ENCODE data around the gene GRK1.

Gene GRK1

DNA sequence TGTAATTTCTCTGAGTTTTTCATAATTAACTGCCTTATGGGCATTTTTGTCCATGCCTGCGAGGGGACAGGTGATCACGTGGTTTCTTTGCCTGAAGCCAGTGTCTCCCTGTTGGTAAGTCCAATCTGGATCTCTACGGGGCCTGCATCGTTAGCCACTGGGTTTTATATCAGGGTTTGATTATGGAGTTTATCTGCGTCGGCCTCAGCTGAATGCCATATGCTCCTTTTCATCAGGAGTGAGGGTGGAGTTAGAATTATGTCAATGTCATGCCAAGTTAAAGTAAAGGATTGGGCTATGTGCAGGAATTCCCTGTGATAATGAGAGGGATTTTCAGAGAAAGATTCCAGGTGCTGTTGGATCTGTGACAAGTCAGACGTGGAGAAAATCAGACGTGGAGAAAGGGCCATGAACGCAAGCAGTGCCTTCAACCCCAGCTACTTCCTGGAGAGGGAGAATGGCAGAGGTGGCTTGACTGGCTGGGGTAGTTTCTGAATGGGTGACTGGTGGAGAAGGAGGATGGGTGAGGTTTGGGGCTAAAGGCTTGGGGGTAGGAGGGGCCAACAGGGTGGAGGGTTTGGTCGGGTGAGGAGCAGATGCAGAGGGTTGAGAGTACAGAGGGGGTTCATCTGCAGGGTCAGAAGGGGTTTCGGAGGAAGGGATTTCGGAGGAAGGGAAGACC lies 116.3 kb downstream of the GRK1 start:
- peak; percentile 3 for DNase-seq

DNA sequence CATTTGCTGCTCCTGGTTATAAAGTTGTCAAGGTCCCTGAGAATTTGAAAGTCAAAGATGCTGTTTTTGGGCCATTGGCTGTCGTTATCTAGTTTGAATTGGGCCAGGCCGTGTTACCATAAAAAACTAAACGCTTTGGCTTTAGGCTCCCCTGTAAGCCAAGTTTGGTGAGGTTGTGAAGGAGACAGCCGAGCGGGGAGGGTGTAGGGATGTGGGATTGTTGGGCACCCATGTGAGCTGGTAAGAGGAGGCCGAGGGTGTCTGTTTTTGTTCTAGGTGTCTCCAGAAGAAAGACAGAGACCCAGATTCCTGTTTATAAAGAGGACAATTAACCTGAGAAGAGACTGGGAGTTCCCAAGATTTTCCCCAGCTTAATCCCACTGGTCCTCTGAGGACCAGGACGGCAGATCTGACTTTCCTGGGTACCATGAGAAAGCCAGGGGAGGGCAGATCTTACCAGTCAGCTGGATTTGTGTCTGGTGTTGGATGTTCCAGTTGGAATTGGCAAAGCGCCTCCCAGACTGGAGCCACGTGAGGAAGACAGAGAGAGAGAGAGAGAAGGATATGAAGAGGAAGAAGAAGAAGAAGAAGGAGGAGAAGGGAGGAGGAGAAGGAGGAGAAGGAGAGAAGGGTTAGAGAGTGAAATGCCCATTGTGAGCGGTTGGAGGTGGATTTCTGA lies 117.1 kb downstream of the GRK1 start:
- no peak for DNase-seq

DNA sequence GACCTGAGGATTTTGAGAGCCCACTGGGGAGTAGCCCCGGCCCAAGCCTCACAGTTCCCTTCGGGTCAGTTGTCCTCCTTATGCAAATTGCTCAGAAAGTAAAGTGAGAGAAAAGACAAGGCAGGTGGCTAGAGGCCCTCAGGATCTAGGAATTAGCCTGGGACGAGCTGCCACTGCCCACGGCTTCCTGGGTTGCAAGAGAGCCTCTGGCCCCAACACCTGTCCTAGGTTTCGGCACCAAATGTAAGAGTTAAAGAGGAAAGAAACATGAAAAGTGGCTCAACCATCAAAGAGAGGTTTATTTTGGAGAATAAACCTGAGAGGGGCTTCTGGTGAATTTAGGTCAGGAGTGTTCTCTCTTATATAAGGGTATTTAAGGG lies 117.6 kb downstream of the GRK1 start:
- no peak for DNase-seq

DNA sequence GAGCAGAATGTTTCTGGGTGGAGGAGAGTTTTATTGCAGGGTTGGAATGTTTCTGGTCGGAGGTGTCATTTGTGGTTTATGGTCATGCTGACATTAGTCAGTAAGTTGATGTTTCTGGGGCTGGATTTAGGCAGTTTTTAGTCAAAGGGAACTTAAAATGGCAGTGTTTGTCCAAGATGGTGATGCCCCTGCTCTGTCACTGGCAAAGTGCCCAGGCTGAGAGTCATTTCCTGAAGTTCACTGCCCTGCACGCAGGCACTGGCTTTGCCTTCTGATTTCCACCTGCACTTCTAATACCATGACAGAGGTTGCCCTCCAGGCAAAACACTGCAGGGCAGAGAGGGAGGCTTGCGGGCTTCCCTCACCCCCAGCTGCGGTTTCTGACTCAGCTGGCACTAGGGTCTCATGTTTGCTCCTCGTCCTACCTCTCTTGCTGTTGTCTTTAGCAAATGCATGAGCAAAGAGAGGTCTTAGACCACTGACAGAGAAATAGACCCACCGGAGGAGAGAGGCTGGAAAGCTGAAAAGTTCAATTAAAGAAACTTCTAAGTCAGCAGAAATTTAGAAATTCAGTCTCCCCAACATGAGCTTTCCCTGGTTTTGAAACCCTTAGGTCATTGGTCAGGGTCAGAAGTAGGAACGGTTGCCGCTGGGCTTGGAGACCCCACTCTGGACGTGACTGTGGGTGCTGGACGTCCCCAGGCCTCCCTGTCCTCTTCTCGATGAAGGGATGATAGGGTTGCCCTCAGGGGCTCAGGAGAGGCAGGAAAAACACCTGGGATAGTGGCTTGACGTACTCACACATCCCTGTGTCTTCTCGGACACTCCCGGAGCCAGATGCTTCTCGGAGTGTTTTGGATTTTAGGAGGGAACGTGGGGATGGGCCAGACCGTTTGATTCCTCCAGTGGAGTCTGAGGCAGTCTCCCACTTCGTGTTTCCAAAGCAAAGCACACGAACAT lies 118.3 kb downstream of the GRK1 start:
- peak; percentile 7 for DNase-seq

DNA sequence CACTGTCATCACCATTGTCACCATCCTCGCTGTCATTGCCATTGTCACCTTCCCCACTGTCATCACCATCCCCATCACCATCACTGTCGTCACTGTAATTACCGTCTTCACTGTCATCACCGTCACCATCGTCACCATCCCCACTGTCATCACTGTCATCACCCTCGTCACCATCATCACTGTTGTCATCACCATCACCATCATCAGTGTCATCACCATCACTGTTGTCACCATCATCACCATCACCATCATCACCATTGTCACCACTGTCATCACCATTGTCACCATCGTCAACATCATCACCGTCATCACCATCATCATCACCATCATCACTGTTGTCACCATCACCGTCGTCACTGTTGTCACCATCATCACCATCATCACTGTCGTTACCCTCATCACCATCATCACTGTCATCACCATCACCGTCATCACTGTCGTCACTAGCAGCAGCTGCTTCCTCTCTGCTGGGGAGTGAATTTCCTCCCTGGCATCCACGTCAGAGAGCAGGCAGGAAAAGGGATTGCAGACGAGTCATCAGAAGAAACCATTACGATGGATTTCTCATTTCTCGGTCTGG lies 119.3 kb downstream of the GRK1 start:
- DNase-seq = peak; percentile 9
